GM12878 (cell line): ENCODE measurements around the gene PGAM1. TPM values are rescaled to one million over a fixed set of nuclear protein-coding genes. Genes with fewer than 3 reads are reported as not detected.

Experiments
- ASH2L ChIP-seq: fragments of 300-600, 200-600 bp; sonication (generic); IDR thresholded peaks from 2 replicates; pipeline ENCODE4 v1.6.1; 2017; ENCODE audit warnings: low read depth, mild to moderate bottlenecking, borderline replicate concordance
- CHD2 ChIP-seq: IDR thresholded peaks from 2 replicates; pipeline ENCODE4 v1.6.1; 2011; ENCODE audit warnings: low read depth, low read length, improper control_type of control experiment, borderline replicate concordance
- CHD4 ChIP-seq: fragments of 200-600 bp; sonication (generic); IDR thresholded peaks from 2 replicates; pipeline ENCODE4 v1.6.1; 2016; ENCODE audit warnings: mild to moderate bottlenecking
- CTCF ChIP-seq, 3 experiments: IDR thresholded peaks in 2 of 3; conservative IDR thresholded peaks in 1 of 3; 2 replicates each; pipeline ENCODE4 v1.5.1; 2011; ENCODE audit warnings: low read depth in 3 of 3, low read length in 3 of 3, mild to moderate bottlenecking in 3 of 3, control low read depth in 2 of 3, moderate library complexity in 2 of 3, inconsistent platforms in 1 of 3, mixed read lengths in 1 of 3; ENCODE audit not compliant: control insufficient read depth in 2 of 3, insufficient read depth in 1 of 3; ENCODE audit errors: extremely low read depth in 1 of 3
- E2F4 ChIP-seq: IDR thresholded peaks from 2 replicates; pipeline ENCODE4 v1.6.1; 2012; ENCODE audit warnings: low read depth, low read length, improper control_type of control experiment
- JUND ChIP-seq: IDR thresholded peaks from 2 replicates; pipeline ENCODE4 v1.6.1; 2012; ENCODE audit warnings: low read depth, mild to moderate bottlenecking, low read length, improper control_type of control experiment, moderate library complexity
- MYC ChIP-seq: IDR thresholded peaks from 2 replicates; pipeline ENCODE4 v1.6.1; 2011; ENCODE audit warnings: mild to moderate bottlenecking, low read length, moderate library complexity, inconsistent platforms; ENCODE audit not compliant: insufficient read depth, insufficient replicate concordance, insufficient read length, severe bottlenecking
- PAX5 ChIP-seq: IDR thresholded peaks from 2 replicates; pipeline ENCODE4 v1.6.1; 2011; ENCODE audit warnings: low read depth, low read length, borderline replicate concordance
- POLR2AphosphoS2 ChIP-seq: IDR thresholded peaks from 2 replicates; pipeline ENCODE4 v1.6.1; 2011; ENCODE audit warnings: low read depth, mild to moderate bottlenecking, low read length, improper control_type of control experiment, moderate library complexity
- SMAD1 ChIP-seq: fragments of 450-650 bp; IDR thresholded peaks from 2 replicates; pipeline ENCODE4 v1.6.1; 2018; ENCODE audit warnings: mild to moderate bottlenecking, low read depth; ENCODE audit not compliant: partially characterized antibody
- STAT1 ChIP-seq: fragments of 450-650 bp; conservative IDR thresholded peaks from 2 replicates; pipeline ENCODE4 v1.6.1; 2014; ENCODE audit warnings: antibody characterized with exemption, mild to moderate bottlenecking
- SUPT20H ChIP-seq: IDR thresholded peaks from 2 replicates; pipeline ENCODE4 v1.6.1; 2011; ENCODE audit warnings: low read depth, mild to moderate bottlenecking, low read length, moderate library complexity, borderline replicate concordance; ENCODE audit not compliant: control insufficient read depth
- TBL1XR1 ChIP-seq: IDR thresholded peaks from 2 replicates; pipeline ENCODE4 v1.6.1; 2012; ENCODE audit warnings: low read depth, low read length, improper control_type of control experiment
- TCF3 ChIP-seq: IDR thresholded peaks from 2 replicates; pipeline ENCODE4 v1.6.1; 2012; ENCODE audit warnings: low read depth, mild to moderate bottlenecking, low read length, borderline replicate concordance; ENCODE audit not compliant: insufficient read depth
- ZNF207 ChIP-seq: fragments of 450-650 bp; IDR thresholded peaks from 2 replicates; pipeline ENCODE4 v1.6.1; 2014; ENCODE audit warnings: antibody characterized with exemption, mild to moderate bottlenecking, borderline replicate concordance
- ZNF217 ChIP-seq: fragments of 450-650 bp; IDR thresholded peaks from 2 replicates; pipeline ENCODE4 v1.6.1; 2017; ENCODE audit warnings: antibody characterized with exemption, mild to moderate bottlenecking
- polyA plus RNA-seq, 11 experiments: library from polyadenylated mRNA; depleted of rRNA in 4 of 11; unstranded in 6 of 11; stranded (reverse) in 5 of 11; fragments of >200 nt; fragmentation: Nextera tagmentation in 4 of 11; fragmentation: Illumina TruSeq in 1 of 11; extraction: Ambion mirVana in 4 of 11; extraction: Trizol in 1 of 11; gene quantifications; 1 replicate in 1 of 11; 2 replicates in 10 of 11; pipeline versions ENCODE4 v1.2.1 to v1.2.3, GENCODE V29; 2011 to 2016; ENCODE audit warnings: inconsistent platforms in 2 of 11, missing spikeins in 2 of 11, low read depth in 1 of 11
- total RNA-seq, 4 experiments: library from RNA; depleted of rRNA in 3 of 4; stranded (reverse); fragments of >200 nt in 3 of 4; fragmentation: Illumina TruSeq in 1 of 4; extraction: Trizol in 1 of 4; gene quantifications; 2 replicates each; pipeline versions ENCODE4 v1.2.1 to v1.2.3, GENCODE V29; 2013 to 2021
- TF ChIP-seq, protein P1 (sequence below): IDR thresholded peaks from 2 replicates; pipeline ENCODE4 v1.6.1; 2011; ENCODE audit warnings: low read depth, low read length, improper control_type of control experiment, borderline replicate concordance
- TF ChIP-seq, protein P2 (sequence below): fragments of 450-650 bp; IDR thresholded peaks from 2 replicates; pipeline ENCODE4 v1.6.1; 2017; ENCODE audit warnings: mild to moderate bottlenecking, moderate library complexity
- TF ChIP-seq, protein P3 (sequence below): IDR thresholded peaks from 2 replicates; pipeline ENCODE4 v1.6.1; 2011; ENCODE audit warnings: borderline replicate concordance, low read depth, mild to moderate bottlenecking, moderate library complexity, low read length; ENCODE audit not compliant: insufficient read depth, poor library complexity, severe bottlenecking

Gene PGAM1
- total and polyA plus RNA-seq, 10 of the 15 experiments (the other 5 are each of a cell fraction or from before 2014, with no cell fraction given): 115 to 1,362 (median 744) TPM

GRCh38 chr10:97425964-97426775, at the start of gene PGAM1 (continued):
- TF ChIP-seq, protein P1, sequence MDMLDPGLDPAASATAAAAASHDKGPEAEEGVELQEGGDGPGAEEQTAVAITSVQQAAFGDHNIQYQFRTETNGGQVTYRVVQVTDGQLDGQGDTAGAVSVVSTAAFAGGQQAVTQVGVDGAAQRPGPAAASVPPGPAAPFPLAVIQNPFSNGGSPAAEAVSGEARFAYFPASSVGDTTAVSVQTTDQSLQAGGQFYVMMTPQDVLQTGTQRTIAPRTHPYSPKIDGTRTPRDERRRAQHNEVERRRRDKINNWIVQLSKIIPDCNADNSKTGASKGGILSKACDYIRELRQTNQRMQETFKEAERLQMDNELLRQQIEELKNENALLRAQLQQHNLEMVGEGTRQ: no peak
- no peak for TF ChIP-seq CHD4
- no peak for TF ChIP-seq JUND
- no peak for TF ChIP-seq PAX5
- TF ChIP-seq CTCF (IDR thresholded peaks at IDR 0.05 in 2 of 3, conservative IDR thresholded peaks at IDR 0.05 in 1 of 3; ENCODE audit: control insufficient read depth in 2 of 3, extremely low read depth in 1 of 3, insufficient read depth in 1 of 3, low read depth in 3 of 3, low read length in 3 of 3): peak; percentile 83 to 99 (median 86); a peak in 5 of 6 replicates
- TF ChIP-seq POLR2AphosphoS2: no peak
- 0 out of 2 replicates have a peak, but pooled peaks have one; percentile 43 for TF ChIP-seq STAT1
- TF ChIP-seq, protein P2, sequence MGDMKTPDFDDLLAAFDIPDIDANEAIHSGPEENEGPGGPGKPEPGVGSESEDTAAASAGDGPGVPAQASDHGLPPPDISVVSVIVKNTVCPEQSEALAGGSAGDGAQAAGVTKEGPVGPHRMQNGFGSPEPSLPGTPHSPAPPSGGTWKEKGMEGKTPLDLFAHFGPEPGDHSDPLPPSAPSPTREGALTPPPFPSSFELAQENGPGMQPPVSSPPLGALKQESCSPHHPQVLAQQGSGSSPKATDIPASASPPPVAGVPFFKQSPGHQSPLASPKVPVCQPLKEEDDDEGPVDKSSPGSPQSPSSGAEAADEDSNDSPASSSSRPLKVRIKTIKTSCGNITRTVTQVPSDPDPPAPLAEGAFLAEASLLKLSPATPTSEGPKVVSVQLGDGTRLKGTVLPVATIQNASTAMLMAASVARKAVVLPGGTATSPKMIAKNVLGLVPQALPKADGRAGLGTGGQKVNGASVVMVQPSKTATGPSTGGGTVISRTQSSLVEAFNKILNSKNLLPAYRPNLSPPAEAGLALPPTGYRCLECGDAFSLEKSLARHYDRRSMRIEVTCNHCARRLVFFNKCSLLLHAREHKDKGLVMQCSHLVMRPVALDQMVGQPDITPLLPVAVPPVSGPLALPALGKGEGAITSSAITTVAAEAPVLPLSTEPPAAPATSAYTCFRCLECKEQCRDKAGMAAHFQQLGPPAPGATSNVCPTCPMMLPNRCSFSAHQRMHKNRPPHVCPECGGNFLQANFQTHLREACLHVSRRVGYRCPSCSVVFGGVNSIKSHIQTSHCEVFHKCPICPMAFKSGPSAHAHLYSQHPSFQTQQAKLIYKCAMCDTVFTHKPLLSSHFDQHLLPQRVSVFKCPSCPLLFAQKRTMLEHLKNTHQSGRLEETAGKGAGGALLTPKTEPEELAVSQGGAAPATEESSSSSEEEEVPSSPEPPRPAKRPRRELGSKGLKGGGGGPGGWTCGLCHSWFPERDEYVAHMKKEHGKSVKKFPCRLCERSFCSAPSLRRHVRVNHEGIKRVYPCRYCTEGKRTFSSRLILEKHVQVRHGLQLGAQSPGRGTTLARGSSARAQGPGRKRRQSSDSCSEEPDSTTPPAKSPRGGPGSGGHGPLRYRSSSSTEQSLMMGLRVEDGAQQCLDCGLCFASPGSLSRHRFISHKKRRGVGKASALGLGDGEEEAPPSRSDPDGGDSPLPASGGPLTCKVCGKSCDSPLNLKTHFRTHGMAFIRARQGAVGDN: peak; percentile 57
- no peak for TF ChIP-seq SUPT20H
- TF ChIP-seq, protein P3, sequence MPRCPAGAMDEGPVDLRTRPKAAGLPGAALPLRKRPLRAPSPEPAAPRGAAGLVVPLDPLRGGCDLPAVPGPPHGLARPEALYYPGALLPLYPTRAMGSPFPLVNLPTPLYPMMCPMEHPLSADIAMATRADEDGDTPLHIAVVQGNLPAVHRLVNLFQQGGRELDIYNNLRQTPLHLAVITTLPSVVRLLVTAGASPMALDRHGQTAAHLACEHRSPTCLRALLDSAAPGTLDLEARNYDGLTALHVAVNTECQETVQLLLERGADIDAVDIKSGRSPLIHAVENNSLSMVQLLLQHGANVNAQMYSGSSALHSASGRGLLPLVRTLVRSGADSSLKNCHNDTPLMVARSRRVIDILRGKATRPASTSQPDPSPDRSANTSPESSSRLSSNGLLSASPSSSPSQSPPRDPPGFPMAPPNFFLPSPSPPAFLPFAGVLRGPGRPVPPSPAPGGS: no peak
- no peak for TF ChIP-seq ASH2L
- TF ChIP-seq TCF3: no peak
- no peak for TF ChIP-seq E2F4
- peak; percentile 87 for TF ChIP-seq ZNF207
- peak; percentile 39; the same call in 1 of the 2 replicates for TF ChIP-seq CHD2
- no peak for TF ChIP-seq MYC
- no peak for TF ChIP-seq SMAD1
- TF ChIP-seq ZNF217: no peak
- peak; percentile 33; the same call in 1 of the 2 replicates for TF ChIP-seq TBL1XR1
